Neuronal stem cell (in vitro differentiated cells): ENCODE results near the gene OLIG1.

Experiments
- DNase-seq: peaks from one replicate; pipeline ENCODE4 v3.0.0-alpha.2; 2013; ENCODE audit warnings: low spot score
- H2AFZ ChIP-seq: one replicate; pipeline ENCODE4 v1.6.1; 2013; ENCODE audit warnings: mild to moderate bottlenecking, low read length, inconsistent platforms
- H2AK5ac ChIP-seq: 2 replicates; pipeline ENCODE4 v1.6.1; 2013; ENCODE audit warnings: low read depth, mild to moderate bottlenecking, inconsistent platforms, low read length, moderate library complexity, mixed read lengths
- H2BK120ac ChIP-seq: 2 replicates; pipeline ENCODE4 v1.6.1; 2013; ENCODE audit warnings: low read depth, mild to moderate bottlenecking, inconsistent platforms, low read length, moderate library complexity, mixed read lengths
- H2BK12ac ChIP-seq: one replicate; pipeline ENCODE4 v1.6.1; 2013; ENCODE audit warnings: low read length, inconsistent platforms
- H2BK15ac ChIP-seq: 2 replicates; pipeline ENCODE4 v1.6.1; 2013; ENCODE audit warnings: mild to moderate bottlenecking, low read length, inconsistent platforms, mixed read lengths
- H2BK5ac ChIP-seq: one replicate; pipeline ENCODE4 v1.6.1; 2013; ENCODE audit warnings: inconsistent platforms, mild to moderate bottlenecking, low read length, moderate library complexity
- H3K14ac ChIP-seq: one replicate; pipeline ENCODE4 v1.6.1; 2013; ENCODE audit warnings: low read length, inconsistent platforms
- H3K18ac ChIP-seq: 2 replicates; pipeline ENCODE4 v1.6.1; 2013; ENCODE audit warnings: low read length, inconsistent platforms
- H3K23ac ChIP-seq: 2 replicates; pipeline ENCODE4 v1.6.1; 2013; ENCODE audit warnings: low read depth, mild to moderate bottlenecking, mixed read lengths, low read length, inconsistent platforms; ENCODE audit not compliant: poor library complexity
- H3K27ac ChIP-seq: replicated peaks from 3 replicates; pipeline ENCODE4 v1.5.1; 2013; ENCODE audit warnings: low read length, inconsistent platforms
- H3K27me3 ChIP-seq, 3 experiments: 2 replicates each; pipeline ENCODE4 v1.6.1; 2013; ENCODE audit warnings: low read length in 3 of 3, mild to moderate bottlenecking in 2 of 3, inconsistent platforms in 1 of 3, low read depth in 1 of 3, mixed read lengths in 1 of 3, moderate library complexity in 1 of 3; ENCODE audit not compliant: control insufficient read depth in 3 of 3, insufficient read depth in 3 of 3
- H3K36me3 ChIP-seq, 2 donors: replicated peaks in 1 of 2; 2 replicates each; pipeline ENCODE4 v1.6.1; 2013; ENCODE audit warnings: low read length in 2 of 2; ENCODE audit not compliant: control insufficient read depth in 2 of 2, insufficient read depth in 2 of 2
- H3K4ac ChIP-seq: 2 replicates; pipeline ENCODE4 v1.6.1; 2013; ENCODE audit warnings: inconsistent platforms, mild to moderate bottlenecking, low read length, moderate library complexity
- H3K4me1 ChIP-seq, 2 donors: 1 replicate in 1 of 2; 2 replicates in 1 of 2; pipeline ENCODE4 v1.6.1; 2013; ENCODE audit warnings: low read length in 2 of 2, low read depth in 1 of 2; ENCODE audit not compliant: control insufficient read depth in 2 of 2, insufficient read depth in 1 of 2
- H3K4me2 ChIP-seq: one replicate; pipeline ENCODE4 v1.6.1; 2013; ENCODE audit warnings: mild to moderate bottlenecking, low read length, inconsistent platforms; ENCODE audit not compliant: insufficient read depth, poor library complexity, severe bottlenecking
- H3K4me3 ChIP-seq, 2 donors: 2 replicates each; pipeline ENCODE4 v1.5.1; 2013; ENCODE audit warnings: low read length in 2 of 2, mild to moderate bottlenecking in 2 of 2, inconsistent platforms in 1 of 2, moderate library complexity in 1 of 2
- H3K79me1 ChIP-seq: one replicate; pipeline ENCODE4 v1.6.1; 2013; ENCODE audit warnings: low read depth, mild to moderate bottlenecking, inconsistent platforms, low read length, moderate library complexity
- H3K9ac ChIP-seq: one replicate; pipeline ENCODE4 v1.6.1; 2013; ENCODE audit warnings: mild to moderate bottlenecking, low read depth, low read length, inconsistent platforms; ENCODE audit not compliant: poor library complexity
- H3K9me3 ChIP-seq, 2 donors: replicated peaks in 1 of 2; 2 replicates each; pipeline versions ENCODE3 to v1.6.1; 2013; ENCODE audit warnings: low read length in 2 of 2, mild to moderate bottlenecking in 2 of 2, inconsistent platforms in 1 of 2, low read depth in 1 of 2, mixed read lengths in 1 of 2, moderate library complexity in 1 of 2; ENCODE audit not compliant: control insufficient read depth in 2 of 2, insufficient read depth in 1 of 2
- H4K8ac ChIP-seq: one replicate; pipeline ENCODE4 v1.6.1; 2013; ENCODE audit warnings: low read depth, mild to moderate bottlenecking, inconsistent platforms, low read length, moderate library complexity
- H4K91ac ChIP-seq: one replicate; pipeline ENCODE4 v1.6.1; 2013; ENCODE audit warnings: low read length, low read depth, mild to moderate bottlenecking, inconsistent platforms; ENCODE audit not compliant: poor library complexity
- WGBS, 2 donors: extraction: QIAGEN DNeasy Blood & Tissue Kit; methylation state at CpG; one replicate each; pipeline ENCODE4 v1.1.7; 2013; ENCODE audit warnings: missing lambda C conversion rate in 2 of 2, mixed read lengths in 1 of 2; ENCODE audit not compliant: insufficient read length in 2 of 2, insufficient replicate concordance in 1 of 2; ENCODE audit errors: extremely low coverage in 2 of 2; 5-methylcytosine and 5-hydroxymethylcytosine counted together

The OLIG1 gene

DNA sequence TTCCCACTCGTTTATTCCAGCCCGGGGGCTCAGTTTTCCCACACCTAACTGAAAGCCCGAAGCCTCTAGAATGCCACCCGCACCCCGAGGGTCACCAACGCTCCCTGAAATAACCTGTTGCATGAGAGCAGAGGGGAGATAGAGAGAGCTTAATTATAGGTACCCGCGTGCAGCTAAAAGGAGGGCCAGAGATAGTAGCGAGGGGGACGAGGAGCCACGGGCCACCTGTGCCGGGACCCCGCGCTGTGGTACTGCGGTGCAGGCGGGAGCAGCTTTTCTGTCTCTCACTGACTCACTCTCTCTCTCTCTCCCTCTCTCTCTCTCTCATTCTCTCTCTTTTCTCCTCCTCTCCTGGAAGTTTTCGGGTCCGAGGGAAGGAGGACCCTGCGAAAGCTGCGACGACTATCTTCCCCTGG lies 43.5 kb upstream of the OLIG1 start:
- Histone ChIP-seq H2BK15ac (no peak overlapping the region), H2AK5ac (peak overlapping the region; percentile 30), H4K8ac (no peak overlapping the region), H4K91ac (no peak overlapping the region), H3K4me3 (peak overlapping the region in 1 of 2 donors; percentile 48), H3K4ac (peak overlapping the region; percentile 44), H3K14ac (no peak overlapping the region), H3K27me3 (peaks cover 72 to 99% (median 98%) of the 10 kb centered on the region in 3 experiments), H3K23ac (peak overlapping the region; percentile 87), H2BK12ac (peak overlapping the region; percentile 50), H3K18ac (peak overlapping the region; percentile 31), H3K4me1 (peaks cover 0 to 11% of the 10 kb centered on the region in 2 donors), H3K4me2 (peak overlapping the region; percentile 73), H3K27ac (no peak overlapping the region), H3K79me1 (no peaks in the 10 kb centered on the region), H3K36me3 (no peaks in the 10 kb centered on the region), H3K9ac (peak overlapping the region; percentile 32), H2BK5ac (no peak overlapping the region), H2BK120ac (no peak overlapping the region), H3K9me3 (peaks cover 6 to 13% of the 10 kb centered on the region in 2 donors), H2AFZ (peak overlapping the region; percentile 92)
- no CpG with 5 or more reads among the region's 21 CpGs for WGBS, 2 donors
- no peak for DNase-seq

DNA sequence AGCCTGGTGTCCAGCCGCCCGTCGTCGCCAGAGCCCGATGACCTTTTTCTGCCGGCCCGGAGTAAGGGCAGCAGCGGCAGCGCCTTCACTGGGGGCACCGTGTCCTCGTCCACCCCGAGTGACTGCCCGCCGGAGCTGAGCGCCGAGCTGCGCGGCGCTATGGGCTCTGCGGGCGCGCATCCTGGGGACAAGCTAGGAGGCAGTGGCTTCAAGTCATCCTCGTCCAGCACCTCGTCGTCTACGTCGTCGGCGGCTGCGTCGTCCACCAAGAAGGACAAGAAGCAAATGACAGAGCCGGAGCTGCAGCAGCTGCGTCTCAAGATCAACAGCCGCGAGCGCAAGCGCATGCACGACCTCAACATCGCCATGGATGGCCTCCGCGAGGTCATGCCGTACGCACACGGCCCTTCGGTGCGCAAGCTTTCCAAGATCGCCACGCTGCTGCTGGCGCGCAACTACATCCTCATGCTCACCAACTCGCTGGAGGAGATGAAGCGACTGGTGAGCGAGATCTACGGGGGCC lies 43.0 kb upstream of the OLIG1 start:
- Histone ChIP-seq H4K91ac (no peak overlapping the region), H3K23ac (peak overlapping the region; percentile 87), H3K9ac (no peak overlapping the region), H3K14ac (no peak overlapping the region), H3K4me3 (peak overlapping the region in 1 of 2 donors; percentile 48), H3K27ac (no peak overlapping the region), H3K27me3 (peaks cover 72 to 99% (median 98%) of the 10 kb centered on the region in 3 experiments), H3K4ac (no peak overlapping the region), H4K8ac (no peak overlapping the region), H3K9me3 (peaks cover 6 to 12% of the 10 kb centered on the region in 2 donors), H3K4me1 (peaks cover 0 to 11% of the 10 kb centered on the region in 2 donors), H3K79me1 (no peaks in the 10 kb centered on the region), H2BK5ac (peak overlapping the region; percentile 42), H3K36me3 (no peaks in the 10 kb centered on the region), H3K18ac (peak overlapping the region; percentile 31), H2AFZ (no peak overlapping the region), H2BK120ac (no peak overlapping the region), H2AK5ac (peak overlapping the region; percentile 30), H2BK15ac (no peak overlapping the region), H2BK12ac (peak overlapping the region; percentile 50), H3K4me2 (no peak overlapping the region)
- WGBS, 2 donors, result no CpG with 5 or more reads among the region's 54 CpGs
- DNase-seq, result no peak

DNA sequence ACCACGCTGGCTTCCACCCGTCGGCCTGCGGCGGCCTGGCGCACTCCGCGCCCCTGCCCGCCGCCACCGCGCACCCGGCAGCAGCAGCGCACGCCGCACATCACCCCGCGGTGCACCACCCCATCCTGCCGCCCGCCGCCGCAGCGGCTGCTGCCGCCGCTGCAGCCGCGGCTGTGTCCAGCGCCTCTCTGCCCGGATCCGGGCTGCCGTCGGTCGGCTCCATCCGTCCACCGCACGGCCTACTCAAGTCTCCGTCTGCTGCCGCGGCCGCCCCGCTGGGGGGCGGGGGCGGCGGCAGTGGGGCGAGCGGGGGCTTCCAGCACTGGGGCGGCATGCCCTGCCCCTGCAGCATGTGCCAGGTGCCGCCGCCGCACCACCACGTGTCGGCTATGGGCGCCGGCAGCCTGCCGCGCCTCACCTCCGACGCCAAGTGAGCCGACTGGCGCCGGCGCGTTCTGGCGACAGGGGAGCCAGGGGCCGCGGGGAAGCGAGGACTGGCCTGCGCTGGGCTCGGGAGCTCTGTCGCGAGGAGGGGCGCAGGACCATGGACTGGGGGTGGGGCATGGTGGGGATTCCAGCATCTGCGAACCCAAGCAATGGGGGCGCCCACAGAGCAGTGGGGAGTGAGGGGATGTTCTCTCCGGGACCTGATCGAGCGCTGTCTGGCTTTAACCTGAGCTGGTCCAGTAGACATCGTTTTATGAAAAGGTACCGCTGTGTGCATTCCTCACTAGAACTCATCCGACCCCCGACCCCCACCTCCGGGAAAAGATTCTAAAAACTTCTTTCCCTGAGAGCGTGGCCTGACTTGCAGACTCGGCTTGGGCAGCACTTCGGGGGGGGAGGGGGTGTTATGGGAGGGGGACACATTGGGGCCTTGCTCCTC lies 42.3 kb upstream of the OLIG1 start:
- DNase-seq, result no peak
- Histone ChIP-seq H3K4me2 (no peak overlapping the region), H3K27ac (no peak overlapping the region), H3K14ac (no peak overlapping the region), H3K23ac (peak overlapping the region; percentile 87), H4K8ac (no peak overlapping the region), H4K91ac (no peak overlapping the region), H3K36me3 (no peaks in the 10 kb centered on the region), H2BK15ac (no peak overlapping the region), H3K79me1 (no peaks in the 10 kb centered on the region), H3K18ac (no peak overlapping the region), H3K4me3 (no peak overlapping the region), H2BK120ac (no peak overlapping the region), H2BK12ac (peak overlapping the region; percentile 34), H2AK5ac (no peak overlapping the region), H2AFZ (no peak overlapping the region), H3K27me3 (peaks cover 72 to 99% (median 98%) of the 10 kb centered on the region in 3 experiments), H3K9ac (no peak overlapping the region), H3K4ac (no peak overlapping the region), H3K9me3 (peaks cover 6 to 12% of the 10 kb centered on the region in 2 donors), H3K4me1 (peaks cover 0 to 11% of the 10 kb centered on the region in 2 donors), H2BK5ac (peak overlapping the region; percentile 42)
- no CpG with 5 or more reads among the region's 85 CpGs for WGBS, 2 donors

DNA sequence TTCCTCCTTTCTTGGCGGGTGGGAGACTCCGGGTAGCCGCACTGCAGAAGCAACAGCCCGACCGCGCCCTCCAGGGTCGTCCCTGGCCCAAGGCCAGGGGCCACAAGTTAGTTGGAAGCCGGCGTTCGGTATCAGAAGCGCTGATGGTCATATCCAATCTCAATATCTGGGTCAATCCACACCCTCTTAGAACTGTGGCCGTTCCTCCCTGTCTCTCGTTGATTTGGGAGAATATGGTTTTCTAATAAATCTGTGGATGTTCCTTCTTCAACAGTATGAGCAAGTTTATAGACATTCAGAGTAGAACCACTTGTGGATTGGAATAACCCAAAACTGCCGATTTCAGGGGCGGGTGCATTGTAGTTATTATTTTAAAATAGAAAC lies 41.7 kb upstream of the OLIG1 start:
- Histone ChIP-seq H2BK5ac (no peak overlapping the region), H3K4me2 (no peak overlapping the region), H3K18ac (no peak overlapping the region), H3K4me3 (no peak overlapping the region), H3K27me3 (peaks cover 71 to 99% (median 98%) of the 10 kb centered on the region in 3 experiments), H2BK120ac (no peak overlapping the region), H2AK5ac (no peak overlapping the region), H3K23ac (no peak overlapping the region), H4K91ac (no peak overlapping the region), H2BK15ac (no peak overlapping the region), H3K36me3 (no peaks in the 10 kb centered on the region), H3K27ac (no peak overlapping the region), H3K9ac (no peak overlapping the region), H3K9me3 (peaks cover 6 to 12% of the 10 kb centered on the region in 2 donors), H3K4me1 (peaks cover 0 to 11% of the 10 kb centered on the region in 2 donors), H2AFZ (no peak overlapping the region), H3K4ac (no peak overlapping the region), H2BK12ac (no peak overlapping the region), H4K8ac (no peak overlapping the region), H3K14ac (no peak overlapping the region), H3K79me1 (no peaks in the 10 kb centered on the region)
- no peak for DNase-seq
- no CpG with 5 or more reads among the region's 15 CpGs for WGBS, 2 donors
